Karpas-422 (cell line): Measurements from ENCODE around the gene LOXHD1. TPM values are rescaled to one million over a fixed set of nuclear protein-coding genes. Genes with fewer than 3 reads are reported as not detected.

ENCODE experiments used
- DNase-seq: peaks from one replicate; pipeline ENCODE4 v3.0.0-alpha.2; 2015
- H2AFZ ChIP-seq: fragments of 200-600 bp; sonication (generic); 2 replicates; pipeline ENCODE4 v1.6.1; 2014; ENCODE audit warnings: antibody characterized with exemption, low read length, mixed read lengths
- H3K27ac ChIP-seq: fragments of 200-600 bp; sonication (generic); 2 replicates; pipeline ENCODE4 v1.5.1; 2014; ENCODE audit warnings: mild to moderate bottlenecking, low read length, moderate library complexity
- H3K27me3 ChIP-seq: fragments of 200-600 bp; sonication (generic); 2 replicates; pipeline ENCODE4 v1.6.1; 2014; ENCODE audit warnings: low read length, mixed read lengths
- H3K36me3 ChIP-seq: fragments of 200-600 bp; sonication (generic); 2 replicates; pipeline ENCODE4 v1.6.1; 2014; ENCODE audit warnings: low read length, mixed read lengths; ENCODE audit not compliant: insufficient read depth
- H3K4me1 ChIP-seq: fragments of 200-600 bp; sonication (generic); 2 replicates; pipeline ENCODE4 v1.6.1; 2014; ENCODE audit warnings: mild to moderate bottlenecking, low read length, mixed read lengths
- H3K4me2 ChIP-seq: fragments of 200-600 bp; sonication (generic); 2 replicates; pipeline ENCODE4 v1.6.1; 2014; ENCODE audit warnings: low read length, low read depth, mild to moderate bottlenecking; ENCODE audit not compliant: poor library complexity, severe bottlenecking
- H3K4me3 ChIP-seq: fragments of 200-600 bp; sonication (generic); 2 replicates; pipeline ENCODE4 v1.5.1; 2014; ENCODE audit warnings: mild to moderate bottlenecking, antibody characterized with exemption, low read length, mixed read lengths
- H3K79me2 ChIP-seq: fragments of 200-600 bp; sonication (generic); 2 replicates; pipeline ENCODE4 v1.6.1; 2014; ENCODE audit warnings: mild to moderate bottlenecking, low read length, mixed read lengths
- H3K9ac ChIP-seq: fragments of 200-600 bp; sonication (generic); 2 replicates; pipeline ENCODE4 v1.6.0; 2014; ENCODE audit warnings: low read length
- H3K9me2 ChIP-seq: fragments of 200-600 bp; sonication (generic), shearing (Covaris generic); replicated peaks from 2 replicates; pipeline ENCODE4 v1.6.0; 2014; ENCODE audit warnings: mild to moderate bottlenecking, low read length, moderate library complexity; ENCODE audit not compliant: insufficient read depth
- H3K9me3 ChIP-seq: fragments of 300-700, 200-600 bp; sonication (generic); 2 replicates; pipeline ENCODE4 v1.6.1; 2014; ENCODE audit warnings: low read length, mixed read lengths
- H4K20me1 ChIP-seq: fragments of 200-600 bp; sonication (generic); 2 replicates; pipeline ENCODE4 v1.6.1; 2014; ENCODE audit warnings: mild to moderate bottlenecking, antibody characterized with exemption, low read length, low read depth; ENCODE audit not compliant: insufficient read depth
- total RNA-seq: library from RNA; depleted of rRNA; stranded (reverse); fragments of >200 nt; shearing (Covaris generic); gene quantifications from 2 replicates; pipeline ENCODE4 v1.2.3, GENCODE V29; 2014; ENCODE audit warnings: low replicate concordance

The LOXHD1 gene
- total RNA-seq, 1 experiment from 2014 or later, result not detected

DNA sequence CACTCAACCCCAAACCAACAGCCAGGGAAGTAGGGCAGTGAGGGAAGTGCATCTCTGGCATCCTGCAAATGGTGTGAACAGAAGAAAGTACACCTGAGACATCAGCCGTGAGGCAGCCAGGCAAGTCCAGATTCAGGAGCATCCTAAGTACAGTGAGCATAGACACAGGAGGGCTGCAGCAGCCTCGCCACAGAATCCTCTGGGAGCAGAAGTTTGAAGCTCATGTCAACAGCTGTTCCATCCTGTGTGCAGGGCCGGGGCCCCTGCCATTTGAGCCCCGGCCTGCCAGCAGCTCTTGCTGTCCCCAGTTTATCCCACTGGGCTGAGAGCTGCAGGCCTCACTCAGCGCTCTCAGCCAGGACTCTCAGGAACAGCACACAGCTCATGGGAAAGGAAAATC lies 14.5 kb downstream of the LOXHD1 start:
- Histone ChIP-seq H3K36me3 (no peaks in the 10 kb centered on the region), H3K79me2 (no peaks in the 10 kb centered on the region), H3K27me3 (no peaks in the 10 kb centered on the region), H3K9ac (no peak overlapping the region), H4K20me1 (no peaks in the 10 kb centered on the region), H3K4me1 (no peaks in the 10 kb centered on the region), H3K9me2 (no peaks in the 10 kb centered on the region), H3K4me2 (no peak overlapping the region), H3K4me3 (no peak overlapping the region), H2AFZ (no peak overlapping the region), H3K27ac (no peak overlapping the region), H3K9me3 (no peaks in the 10 kb centered on the region)
- no peak for DNase-seq

DNA sequence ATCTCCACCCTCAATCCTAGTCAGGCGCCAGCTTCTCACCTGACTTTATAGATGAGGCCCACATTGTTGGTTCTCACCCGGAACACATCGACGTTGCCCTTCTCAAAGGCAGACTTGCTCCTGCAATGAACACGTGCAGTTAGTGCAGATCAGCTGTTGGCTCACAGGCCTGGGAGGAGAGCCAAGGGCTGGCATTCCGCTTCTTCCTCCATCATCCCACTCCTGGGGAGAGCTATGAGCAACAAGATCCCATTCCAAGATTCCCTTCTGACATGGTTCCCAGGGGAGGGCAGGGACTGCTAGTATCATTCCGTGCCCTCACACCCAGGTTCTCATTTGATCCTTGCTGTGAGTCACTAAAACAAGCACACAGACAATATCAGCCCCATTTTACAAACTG lies 15.1 kb downstream of the LOXHD1 start:
- H3K4me2 ChIP-seq, result no peak overlapping the region

DNA sequence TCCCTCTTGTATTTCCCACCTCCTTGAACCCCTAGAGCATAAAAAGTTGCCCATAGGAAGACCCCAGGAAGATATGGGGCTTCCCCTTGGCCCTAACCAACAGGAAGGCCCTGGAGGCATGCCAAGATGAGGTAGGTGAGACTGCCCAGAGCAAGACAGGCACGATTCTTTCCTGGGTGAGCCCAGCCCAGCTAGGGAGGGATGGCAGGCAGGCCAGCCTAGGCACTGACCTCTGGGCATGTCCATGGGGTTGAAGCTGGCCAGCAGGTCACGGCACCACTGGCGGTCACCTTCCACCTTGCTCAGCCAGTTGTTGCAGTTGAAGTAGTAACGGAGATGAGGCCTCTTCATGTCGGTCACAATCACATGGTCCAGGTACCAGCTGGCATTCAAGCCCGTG lies 17.6 kb downstream of the LOXHD1 start:
- H3K4me1 ChIP-seq, result no peaks in the 10 kb centered on the region
- no peak for DNase-seq
- no peaks in the 10 kb centered on the region for H3K79me2 ChIP-seq
- H3K9me2 ChIP-seq, result no peaks in the 10 kb centered on the region
- H2AFZ ChIP-seq, result no peak overlapping the region
- H3K9ac ChIP-seq, result no peak overlapping the region
- no peaks in the 10 kb centered on the region for H3K27me3 ChIP-seq
- no peaks in the 10 kb centered on the region for H4K20me1 ChIP-seq
- no peaks in the 10 kb centered on the region for H3K36me3 ChIP-seq
- no peaks in the 10 kb centered on the region for H3K9me3 ChIP-seq
- no peak overlapping the region for H3K4me3 ChIP-seq
- no peak overlapping the region for H3K27ac ChIP-seq
- H3K4me2 ChIP-seq, result no peak overlapping the region

More for the DNA sequence above, 15.1 kb downstream of the LOXHD1 start:
- H4K20me1 ChIP-seq, result no peaks in the 10 kb centered on the region
- H3K27ac ChIP-seq, result no peak overlapping the region
- no peaks in the 10 kb centered on the region for H3K79me2 ChIP-seq
- H3K9me2 ChIP-seq, result no peaks in the 10 kb centered on the region
- no peaks in the 10 kb centered on the region for H3K9me3 ChIP-seq
- H3K9ac ChIP-seq, result no peak overlapping the region
- no peaks in the 10 kb centered on the region for H3K36me3 ChIP-seq
- H3K4me3 ChIP-seq, result no peak overlapping the region
- DNase-seq, result no peak
- H3K4me1 ChIP-seq, result no peaks in the 10 kb centered on the region
- no peaks in the 10 kb centered on the region for H3K27me3 ChIP-seq
- no peak overlapping the region for H2AFZ ChIP-seq

DNA sequence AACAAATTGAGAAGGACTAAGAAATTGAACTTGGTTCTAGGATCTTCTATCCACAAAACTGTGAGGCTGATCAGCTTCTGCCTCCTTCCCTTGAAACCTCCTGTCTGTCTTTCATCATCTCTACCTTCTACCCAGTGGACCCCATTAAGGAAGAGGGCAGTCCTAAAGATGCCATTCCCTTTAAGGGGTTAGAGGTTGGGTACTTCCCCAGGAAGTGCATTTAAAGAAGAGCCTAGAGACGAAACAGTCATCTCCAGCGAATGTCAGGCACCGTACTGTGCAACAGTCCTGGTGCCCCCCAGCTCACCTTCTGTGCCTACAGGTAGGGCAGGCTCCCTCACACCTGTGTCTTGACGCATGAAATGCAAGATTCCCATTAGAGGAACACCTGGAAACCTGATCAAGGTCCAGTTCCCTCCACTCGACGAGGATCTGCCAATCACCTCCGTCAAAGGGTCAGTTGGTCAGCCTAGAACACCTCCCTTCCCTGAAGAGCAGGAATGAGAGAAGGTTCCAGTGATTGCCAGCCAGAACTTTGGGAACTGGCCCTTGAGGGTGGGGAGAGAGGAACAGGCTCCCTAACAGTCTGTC lies 20.9 kb downstream of the LOXHD1 start:
- H4K20me1 ChIP-seq, result no peaks in the 10 kb centered on the region
- no peak overlapping the region for H3K9ac ChIP-seq
- no peak overlapping the region for H3K4me3 ChIP-seq
- H3K9me2 ChIP-seq, result no peaks in the 10 kb centered on the region
- DNase-seq, result no peak
- 0 out of 2 replicates have a peak, but pooled peaks cover 3% of the 10 kb centered on the region for H3K27me3 ChIP-seq
- no peaks in the 10 kb centered on the region for H3K79me2 ChIP-seq
- no peak overlapping the region for H3K27ac ChIP-seq
- no peak overlapping the region for H2AFZ ChIP-seq
- H3K4me1 ChIP-seq, result no peaks in the 10 kb centered on the region
- no peaks in the 10 kb centered on the region for H3K36me3 ChIP-seq
- H3K9me3 ChIP-seq, result no peaks in the 10 kb centered on the region
- no peak overlapping the region for H3K4me2 ChIP-seq

DNA sequence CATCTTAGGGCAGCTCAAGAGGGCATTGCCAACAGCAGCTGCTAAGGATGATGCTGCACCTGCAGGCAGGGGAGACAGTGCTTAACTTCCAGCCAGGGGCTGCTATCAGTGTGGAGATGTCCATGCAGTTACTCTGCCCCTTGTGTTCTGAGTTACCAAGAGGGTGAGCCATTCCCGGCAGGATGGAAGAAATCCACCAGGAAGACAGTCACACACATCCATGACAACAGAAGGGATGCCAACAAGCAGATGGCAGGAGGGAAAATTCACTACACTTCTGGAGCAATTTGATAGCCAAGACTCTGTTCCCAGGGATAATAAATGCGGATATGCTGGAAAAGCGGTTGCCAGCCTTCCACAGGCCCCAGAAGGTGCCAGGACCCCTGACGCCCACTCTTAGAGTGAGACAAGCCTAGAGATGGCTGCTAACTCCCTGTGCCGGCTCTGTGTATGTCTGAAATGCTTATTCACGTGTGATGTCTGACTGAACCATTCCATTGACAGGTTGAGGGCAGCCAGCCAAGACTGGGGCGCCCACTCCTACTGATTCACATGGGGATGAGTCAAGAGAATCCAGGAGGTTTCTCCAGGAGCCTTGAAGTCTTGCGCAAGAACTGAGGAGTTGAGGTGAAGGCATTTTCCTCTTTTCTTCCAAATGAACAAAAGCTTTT lies 24.5 kb downstream of the LOXHD1 start:
- H3K9me3 ChIP-seq, result no peaks in the 10 kb centered on the region
- H3K27me3 ChIP-seq, result 0 out of 2 replicates have a peak, but pooled peaks cover 3% of the 10 kb centered on the region
- no peaks in the 10 kb centered on the region for H4K20me1 ChIP-seq
- H3K4me2 ChIP-seq, result no peak overlapping the region
- no peak overlapping the region for H3K9ac ChIP-seq
- no peaks in the 10 kb centered on the region for H3K36me3 ChIP-seq
- no peak overlapping the region for H3K4me3 ChIP-seq
- no peak overlapping the region for H3K27ac ChIP-seq
- DNase-seq, result no peak
- no peak overlapping the region for H2AFZ ChIP-seq
- no peaks in the 10 kb centered on the region for H3K4me1 ChIP-seq
- H3K9me2 ChIP-seq, result no peaks in the 10 kb centered on the region
- no peaks in the 10 kb centered on the region for H3K79me2 ChIP-seq

DNA sequence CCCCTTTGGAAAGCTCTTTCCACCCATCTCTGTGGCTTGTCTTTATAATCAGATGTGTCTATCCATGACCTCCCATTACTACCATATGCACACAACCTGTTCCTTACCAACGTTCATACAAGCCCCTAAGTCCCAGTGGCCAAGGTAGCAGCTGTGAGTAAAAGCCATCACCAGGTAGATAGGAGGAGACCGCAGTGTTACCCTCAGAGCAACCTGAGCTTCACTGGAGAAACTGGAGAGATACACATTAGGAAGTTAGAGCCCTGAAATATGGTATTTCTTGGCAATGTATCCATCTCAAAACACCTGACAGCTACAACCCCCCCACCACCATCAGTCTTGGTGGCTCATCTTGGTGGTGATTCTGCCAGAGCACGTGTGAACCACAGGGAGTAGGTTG lies 26.0 kb downstream of the LOXHD1 start:
- H3K27ac ChIP-seq, result no peak overlapping the region
- no peaks in the 10 kb centered on the region for H3K9me3 ChIP-seq
- 0 out of 2 replicates have a peak, but pooled peaks cover 3% of the 10 kb centered on the region for H3K27me3 ChIP-seq
- no peaks in the 10 kb centered on the region for H3K79me2 ChIP-seq
- H3K9ac ChIP-seq, result no peak overlapping the region
- no peaks in the 10 kb centered on the region for H3K9me2 ChIP-seq
- no peak for DNase-seq
- H3K4me3 ChIP-seq, result no peak overlapping the region
- no peaks in the 10 kb centered on the region for H3K36me3 ChIP-seq
- H2AFZ ChIP-seq, result no peak overlapping the region
- no peaks in the 10 kb centered on the region for H4K20me1 ChIP-seq
- no peaks in the 10 kb centered on the region for H3K4me1 ChIP-seq
- H3K4me2 ChIP-seq, result no peak overlapping the region

DNA sequence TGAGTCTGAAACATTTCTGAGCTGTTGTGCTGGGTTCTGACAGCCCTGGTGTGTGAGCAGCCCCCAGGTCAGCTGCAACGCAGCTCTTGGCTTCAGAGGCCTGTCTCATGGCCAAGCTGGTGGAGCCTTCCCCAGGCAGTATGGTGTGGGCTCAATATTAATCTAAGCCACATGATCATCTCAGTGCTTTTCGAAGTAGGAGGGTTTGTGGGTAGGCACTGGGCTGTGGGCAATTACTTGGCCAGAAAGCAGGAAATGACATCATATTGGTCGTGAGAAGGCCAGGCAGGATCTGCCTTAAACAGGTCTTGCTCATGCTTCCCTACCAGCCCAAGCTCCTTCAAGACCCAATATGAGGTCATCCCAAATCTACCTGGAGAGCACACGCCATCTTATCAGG lies 26.9 kb downstream of the LOXHD1 start:
- Histone ChIP-seq H2AFZ (no peak overlapping the region), H3K79me2 (no peaks in the 10 kb centered on the region), H3K9me2 (no peaks in the 10 kb centered on the region), H3K27me3 (0 out of 2 replicates have a peak, but pooled peaks cover 3% of the 10 kb centered on the region), H3K4me3 (no peak overlapping the region), H3K9ac (no peak overlapping the region), H3K36me3 (no peaks in the 10 kb centered on the region), H3K4me1 (no peaks in the 10 kb centered on the region), H3K9me3 (no peaks in the 10 kb centered on the region), H3K27ac (no peak overlapping the region), H3K4me2 (no peak overlapping the region), H4K20me1 (no peaks in the 10 kb centered on the region)
- no peak for DNase-seq

DNA sequence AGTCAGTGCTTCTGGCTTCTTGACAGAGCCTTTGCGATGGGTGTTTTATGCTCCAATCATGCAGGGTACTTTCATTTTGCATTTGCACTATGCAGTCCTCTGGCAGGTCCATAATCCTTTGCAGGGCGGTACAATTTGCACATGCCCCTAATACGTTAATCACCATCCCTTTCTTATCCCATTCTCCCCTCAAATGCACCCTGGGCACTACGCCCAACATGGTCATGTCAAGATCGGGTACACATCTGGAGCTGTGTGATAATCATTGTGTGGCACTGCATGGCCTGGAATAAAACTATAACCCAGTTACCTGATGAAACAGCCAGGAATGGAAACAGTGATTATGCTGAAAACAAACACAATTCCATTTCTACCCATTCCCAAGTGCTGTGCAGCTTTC lies 27.7 kb downstream of the LOXHD1 start:
- Histone ChIP-seq H3K36me3 (no peaks in the 10 kb centered on the region), H3K9me2 (no peaks in the 10 kb centered on the region), H3K27ac (no peak overlapping the region), H3K27me3 (0 out of 2 replicates have a peak, but pooled peaks cover 3% of the 10 kb centered on the region), H3K4me3 (no peak overlapping the region), H3K9me3 (no peaks in the 10 kb centered on the region), H3K79me2 (no peaks in the 10 kb centered on the region), H3K9ac (no peak overlapping the region), H2AFZ (no peak overlapping the region), H3K4me2 (no peak overlapping the region), H3K4me1 (no peaks in the 10 kb centered on the region), H4K20me1 (no peaks in the 10 kb centered on the region)
- DNase-seq, result no peak
